HepG2 (cell line): ENCODE measurements around the gene GLIS2. TPM values are rescaled to one million over a fixed set of nuclear protein-coding genes. Genes with fewer than 3 reads are reported as not detected.

Experiments used
- FOXA3 ChIP-seq: IDR thresholded peaks from 2 replicates; pipeline ENCODE4 v1.6.1; 2016; ENCODE audit warnings: missing genetic modification reagents, missing compliant biosample characterization
- GATAD1 ChIP-seq: IDR thresholded peaks from 2 replicates; pipeline ENCODE4 v1.6.1; 2016; ENCODE audit warnings: missing genetic modification reagents, missing compliant biosample characterization
- KAT7 ChIP-seq: IDR thresholded peaks from 2 replicates; pipeline ENCODE4 v1.6.1; 2018; ENCODE audit warnings: borderline replicate concordance, missing compliant biosample characterization
- KLF12 ChIP-seq: sonication (generic); formaldehyde crosslinking; IDR thresholded peaks from 2 replicates; pipeline ENCODE4 v1.4.0; 2020; ENCODE audit warnings: missing genetic modification reagents, borderline replicate concordance
- KLF16 ChIP-seq, 2 experiments: sonication (generic) in 1 of 2; formaldehyde crosslinking in 1 of 2; IDR thresholded peaks; 2 replicates each; pipeline versions ENCODE4 v1.6.1 to v1.8.0; 2016 to 2023; ENCODE audit warnings: missing genetic modification reagents in 2 of 2, missing compliant biosample characterization in 1 of 2
- MAZ ChIP-seq, 2 experiments: sonication (generic) in 1 of 2; formaldehyde crosslinking in 1 of 2; IDR thresholded peaks; 2 replicates each; pipeline versions ENCODE4 v1.5.0 to v1.6.1; 2012 to 2020; ENCODE audit warnings: low read depth in 2 of 2, mild to moderate bottlenecking in 2 of 2, borderline replicate concordance in 1 of 2, improper control_type of control experiment in 1 of 2, low read length in 1 of 2, missing genetic modification reagents in 1 of 2, moderate library complexity in 1 of 2
- SAP130 ChIP-seq: IDR thresholded peaks from 2 replicates; pipeline ENCODE4 v1.6.1; 2016; ENCODE audit warnings: low read depth
- SMAD1 ChIP-seq: sonication (generic); formaldehyde crosslinking; IDR thresholded peaks from 2 replicates; pipeline ENCODE4 v1.4.0; 2020; ENCODE audit warnings: missing genetic modification reagents, low read depth, mild to moderate bottlenecking, borderline replicate concordance
- ZNF3 ChIP-seq: IDR thresholded peaks from 2 replicates; pipeline ENCODE4 v1.7.0; 2017; ENCODE audit warnings: inconsistent platforms
- ZNF317 ChIP-seq: sonication (generic); formaldehyde crosslinking; IDR thresholded peaks from 2 replicates; pipeline ENCODE4 v1.5.0; 2020; ENCODE audit warnings: mild to moderate bottlenecking, missing genetic modification reagents
- ZNF788 ChIP-seq: sonication (generic); formaldehyde crosslinking; IDR thresholded peaks from 2 replicates; pipeline ENCODE4 v1.5.0; 2020; ENCODE audit warnings: mild to moderate bottlenecking, missing genetic modification reagents, borderline replicate concordance
- polyA plus RNA-seq, 8 experiments: library from polyadenylated mRNA; depleted of rRNA in 3 of 8; stranded (reverse) in 7 of 8; unstranded in 1 of 8; fragments of >200 nt; fragmentation: Illumina TruSeq in 4 of 8; extraction: Trizol in 4 of 8; gene quantifications; 2 replicates each; pipeline versions ENCODE4 v1.2.1 to v1.2.3, GENCODE V29; 2011 to 2016; ENCODE audit warnings: low read depth in 4 of 8, missing spikeins in 1 of 8, mixed read lengths in 1 of 8; ENCODE audit not compliant: insufficient read depth in 1 of 8
- total RNA-seq, 5 experiments: library from RNA; depleted of rRNA; stranded (reverse); fragments of >200 nt; fragmentation: Illumina TruSeq; extraction: Trizol; gene quantifications; 2 replicates each; pipeline ENCODE4 v1.2.3, GENCODE V29; 2016; ENCODE audit warnings: low read depth in 1 of 5
- TF ChIP-seq, protein P1 (sequence below): sonication (generic); formaldehyde crosslinking; IDR thresholded peaks from 2 replicates; pipeline ENCODE4 v1.4.0; 2020; ENCODE audit warnings: missing genetic modification reagents
- TF ChIP-seq, protein P2 (sequence below): sonication (generic); formaldehyde crosslinking; IDR thresholded peaks from 2 replicates; pipeline ENCODE4 v1.8.0; 2022; ENCODE audit warnings: missing genetic modification reagents, mild to moderate bottlenecking, borderline replicate concordance
- TF ChIP-seq, protein P3 (sequence below): sonication (generic); formaldehyde crosslinking; IDR thresholded peaks from 2 replicates; pipeline ENCODE4 v1.5.1; 2020; ENCODE audit warnings: mild to moderate bottlenecking, moderate library complexity, missing genetic modification reagents
- TF ChIP-seq, protein P4 (sequence below): sonication (generic); IDR thresholded peaks from 2 replicates; pipeline ENCODE4 v1.6.1; 2016; ENCODE audit warnings: low read depth, borderline replicate concordance
- TF ChIP-seq, protein P5 (sequence below): sonication (generic); formaldehyde crosslinking; IDR thresholded peaks from 2 replicates; pipeline ENCODE4 v1.4.0; 2020; ENCODE audit warnings: missing genetic modification reagents

The GLIS2 gene
- total and polyA plus RNA-seq, 2 of the 13 experiments (the other 11 are each of a cell fraction or from before 2014, with no cell fraction given) = 0.28 to 0.29 TPM

DNA sequence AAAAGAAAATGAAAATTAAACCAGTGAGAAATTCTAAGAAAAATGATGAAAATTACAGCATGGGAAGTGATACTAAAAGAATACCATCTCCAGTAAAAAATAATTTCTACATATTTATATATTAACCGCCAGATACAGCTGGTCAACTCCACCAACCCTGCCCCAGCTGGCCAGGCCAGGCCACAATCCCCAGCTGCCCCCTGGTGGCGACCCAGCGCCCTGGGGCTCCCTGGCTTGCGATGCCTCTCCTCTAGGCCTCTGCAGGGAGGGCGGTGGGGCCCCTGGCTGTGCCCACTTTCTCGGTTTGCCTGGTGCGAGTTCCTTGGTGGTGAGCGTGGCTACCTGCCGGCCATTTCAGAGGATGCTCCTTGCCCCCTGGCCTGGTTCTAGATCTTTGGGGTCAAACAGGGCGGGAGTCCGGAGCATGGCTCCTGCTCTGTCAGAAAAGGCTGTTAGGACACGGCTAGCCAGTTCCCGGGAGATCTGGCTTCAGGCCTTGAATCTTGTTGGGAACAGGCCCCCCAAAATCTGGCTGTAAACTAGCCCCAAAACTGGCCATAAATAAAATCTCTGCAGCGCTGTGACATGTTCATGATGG lies 14.5 kb downstream of the GLIS2 start (continued):
- TF ChIP-seq, protein P1, sequence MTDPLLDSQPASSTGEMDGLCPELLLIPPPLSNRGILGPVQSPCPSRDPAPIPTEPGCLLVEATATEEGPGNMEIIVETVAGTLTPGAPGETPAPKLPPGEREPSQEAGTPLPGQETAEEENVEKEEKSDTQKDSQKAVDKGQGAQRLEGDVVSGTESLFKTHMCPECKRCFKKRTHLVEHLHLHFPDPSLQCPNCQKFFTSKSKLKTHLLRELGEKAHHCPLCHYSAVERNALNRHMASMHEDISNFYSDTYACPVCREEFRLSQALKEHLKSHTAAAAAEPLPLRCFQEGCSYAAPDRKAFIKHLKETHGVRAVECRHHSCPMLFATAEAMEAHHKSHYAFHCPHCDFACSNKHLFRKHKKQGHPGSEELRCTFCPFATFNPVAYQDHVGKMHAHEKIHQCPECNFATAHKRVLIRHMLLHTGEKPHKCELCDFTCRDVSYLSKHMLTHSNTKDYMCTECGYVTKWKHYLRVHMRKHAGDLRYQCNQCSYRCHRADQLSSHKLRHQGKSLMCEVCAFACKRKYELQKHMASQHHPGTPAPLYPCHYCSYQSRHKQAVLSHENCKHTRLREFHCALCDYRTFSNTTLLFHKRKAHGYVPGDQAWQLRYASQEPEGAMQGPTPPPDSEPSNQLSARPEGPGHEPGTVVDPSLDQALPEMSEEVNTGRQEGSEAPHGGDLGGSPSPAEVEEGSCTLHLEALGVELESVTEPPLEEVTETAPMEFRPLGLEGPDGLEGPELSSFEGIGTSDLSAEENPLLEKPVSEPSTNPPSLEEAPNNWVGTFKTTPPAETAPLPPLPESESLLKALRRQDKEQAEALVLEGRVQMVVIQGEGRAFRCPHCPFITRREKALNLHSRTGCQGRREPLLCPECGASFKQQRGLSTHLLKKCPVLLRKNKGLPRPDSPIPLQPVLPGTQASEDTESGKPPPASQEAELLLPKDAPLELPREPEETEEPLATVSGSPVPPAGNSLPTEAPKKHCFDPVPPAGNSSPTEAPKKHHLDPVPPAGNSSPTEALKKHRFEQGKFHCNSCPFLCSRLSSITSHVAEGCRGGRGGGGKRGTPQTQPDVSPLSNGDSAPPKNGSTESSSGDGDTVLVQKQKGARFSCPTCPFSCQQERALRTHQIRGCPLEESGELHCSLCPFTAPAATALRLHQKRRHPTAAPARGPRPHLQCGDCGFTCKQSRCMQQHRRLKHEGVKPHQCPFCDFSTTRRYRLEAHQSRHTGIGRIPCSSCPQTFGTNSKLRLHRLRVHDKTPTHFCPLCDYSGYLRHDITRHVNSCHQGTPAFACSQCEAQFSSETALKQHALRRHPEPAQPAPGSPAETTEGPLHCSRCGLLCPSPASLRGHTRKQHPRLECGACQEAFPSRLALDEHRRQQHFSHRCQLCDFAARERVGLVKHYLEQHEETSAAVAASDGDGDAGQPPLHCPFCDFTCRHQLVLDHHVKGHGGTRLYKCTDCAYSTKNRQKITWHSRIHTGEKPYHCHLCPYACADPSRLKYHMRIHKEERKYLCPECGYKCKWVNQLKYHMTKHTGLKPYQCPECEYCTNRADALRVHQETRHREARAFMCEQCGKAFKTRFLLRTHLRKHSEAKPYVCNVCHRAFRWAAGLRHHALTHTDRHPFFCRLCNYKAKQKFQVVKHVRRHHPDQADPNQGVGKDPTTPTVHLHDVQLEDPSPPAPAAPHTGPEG (CRISPR knock-in tag) = 0 out of 2 replicates have a peak, but pooled peaks have one; percentile 28
- 0 out of 2 replicates have a peak, but pooled peaks have one; percentile 26 for TF ChIP-seq KLF12 (CRISPR knock-in tag)
- peak in 1 of 2 experiments; percentile 35; a peak in 1 of 4 replicates for TF ChIP-seq KLF16 (CRISPR knock-in tag; IDR thresholded peaks at IDR 0.05)
- TF ChIP-seq SAP130 (CRISPR knock-in tag) = peak; percentile 32; the same call in 1 of the 2 replicates
- no peak for TF ChIP-seq ZNF317 (CRISPR knock-in tag)
- TF ChIP-seq ZNF788 (CRISPR knock-in tag) = peak; percentile 66; the same call in 1 of the 2 replicates
- 0 out of 2 replicates have a peak, but pooled peaks have one; percentile 11 for TF ChIP-seq SMAD1 (CRISPR knock-in tag)
- TF ChIP-seq GATAD1 (CRISPR knock-in tag) = peak; percentile 15; the same call in 1 of the 2 replicates
- TF ChIP-seq, protein P2, sequence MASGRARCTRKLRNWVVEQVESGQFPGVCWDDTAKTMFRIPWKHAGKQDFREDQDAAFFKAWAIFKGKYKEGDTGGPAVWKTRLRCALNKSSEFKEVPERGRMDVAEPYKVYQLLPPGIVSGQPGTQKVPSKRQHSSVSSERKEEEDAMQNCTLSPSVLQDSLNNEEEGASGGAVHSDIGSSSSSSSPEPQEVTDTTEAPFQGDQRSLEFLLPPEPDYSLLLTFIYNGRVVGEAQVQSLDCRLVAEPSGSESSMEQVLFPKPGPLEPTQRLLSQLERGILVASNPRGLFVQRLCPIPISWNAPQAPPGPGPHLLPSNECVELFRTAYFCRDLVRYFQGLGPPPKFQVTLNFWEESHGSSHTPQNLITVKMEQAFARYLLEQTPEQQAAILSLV (CRISPR knock-in tag) = no peak
- TF ChIP-seq ZNF3 (CRISPR knock-in tag) = no peak
- TF ChIP-seq, protein P3, sequence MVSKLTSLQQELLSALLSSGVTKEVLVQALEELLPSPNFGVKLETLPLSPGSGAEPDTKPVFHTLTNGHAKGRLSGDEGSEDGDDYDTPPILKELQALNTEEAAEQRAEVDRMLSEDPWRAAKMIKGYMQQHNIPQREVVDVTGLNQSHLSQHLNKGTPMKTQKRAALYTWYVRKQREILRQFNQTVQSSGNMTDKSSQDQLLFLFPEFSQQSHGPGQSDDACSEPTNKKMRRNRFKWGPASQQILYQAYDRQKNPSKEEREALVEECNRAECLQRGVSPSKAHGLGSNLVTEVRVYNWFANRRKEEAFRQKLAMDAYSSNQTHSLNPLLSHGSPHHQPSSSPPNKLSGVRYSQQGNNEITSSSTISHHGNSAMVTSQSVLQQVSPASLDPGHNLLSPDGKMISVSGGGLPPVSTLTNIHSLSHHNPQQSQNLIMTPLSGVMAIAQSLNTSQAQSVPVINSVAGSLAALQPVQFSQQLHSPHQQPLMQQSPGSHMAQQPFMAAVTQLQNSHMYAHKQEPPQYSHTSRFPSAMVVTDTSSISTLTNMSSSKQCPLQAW (CRISPR knock-in tag) = 0 out of 2 replicates have a peak, but pooled peaks have one; percentile 24
- TF ChIP-seq, protein P4, sequence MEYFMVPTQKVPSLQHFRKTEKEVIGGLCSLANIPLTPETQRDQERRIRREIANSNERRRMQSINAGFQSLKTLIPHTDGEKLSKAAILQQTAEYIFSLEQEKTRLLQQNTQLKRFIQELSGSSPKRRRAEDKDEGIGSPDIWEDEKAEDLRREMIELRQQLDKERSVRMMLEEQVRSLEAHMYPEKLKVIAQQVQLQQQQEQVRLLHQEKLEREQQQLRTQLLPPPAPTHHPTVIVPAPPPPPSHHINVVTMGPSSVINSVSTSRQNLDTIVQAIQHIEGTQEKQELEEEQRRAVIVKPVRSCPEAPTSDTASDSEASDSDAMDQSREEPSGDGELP = peak; percentile 79
- TF ChIP-seq KAT7 = 0 out of 2 replicates have a peak, but pooled peaks have one; percentile 51
- TF ChIP-seq, protein P5, sequence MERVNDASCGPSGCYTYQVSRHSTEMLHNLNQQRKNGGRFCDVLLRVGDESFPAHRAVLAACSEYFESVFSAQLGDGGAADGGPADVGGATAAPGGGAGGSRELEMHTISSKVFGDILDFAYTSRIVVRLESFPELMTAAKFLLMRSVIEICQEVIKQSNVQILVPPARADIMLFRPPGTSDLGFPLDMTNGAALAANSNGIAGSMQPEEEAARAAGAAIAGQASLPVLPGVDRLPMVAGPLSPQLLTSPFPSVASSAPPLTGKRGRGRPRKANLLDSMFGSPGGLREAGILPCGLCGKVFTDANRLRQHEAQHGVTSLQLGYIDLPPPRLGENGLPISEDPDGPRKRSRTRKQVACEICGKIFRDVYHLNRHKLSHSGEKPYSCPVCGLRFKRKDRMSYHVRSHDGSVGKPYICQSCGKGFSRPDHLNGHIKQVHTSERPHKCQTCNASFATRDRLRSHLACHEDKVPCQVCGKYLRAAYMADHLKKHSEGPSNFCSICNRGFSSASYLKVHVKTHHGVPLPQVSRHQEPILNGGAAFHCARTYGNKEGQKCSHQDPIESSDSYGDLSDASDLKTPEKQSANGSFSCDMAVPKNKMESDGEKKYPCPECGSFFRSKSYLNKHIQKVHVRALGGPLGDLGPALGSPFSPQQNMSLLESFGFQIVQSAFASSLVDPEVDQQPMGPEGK (CRISPR knock-in tag) = peak; percentile 78
- TF ChIP-seq MAZ (IDR thresholded peaks at IDR 0.05; ENCODE audit: borderline replicate concordance, low read depth, low read length) = 0 out of 2 replicates have a peak, but pooled peaks have one; percentile 27
- 0 out of 2 replicates have a peak, but pooled peaks have one; percentile 24 for TF ChIP-seq MAZ (CRISPR knock-in tag; IDR thresholded peaks at IDR 0.05; ENCODE audit: low read depth)
- 0 out of 2 replicates have a peak, but pooled peaks have one; percentile 24 for TF ChIP-seq FOXA3 (CRISPR knock-in tag)
